Esophagus (tissue), 2 donors: Measurements from ENCODE around the gene SERPINB7. TPM values are rescaled to one million over a fixed set of nuclear protein-coding genes. Genes with fewer than 3 reads are reported as not detected.
"Not testable (repeated sequence)": the region's sequence is repeated elsewhere in the genome, so short reads cannot be mapped to it uniquely, and the experiment has no call there.

ENCODE experiments used
- H3K27ac ChIP-seq, 2 donors: one replicate each; pipeline ENCODE4 v1.5.1; 2013; ENCODE audit warnings: low read depth in 2 of 2, mild to moderate bottlenecking in 2 of 2, inconsistent platforms in 1 of 2, low read length in 1 of 2, moderate library complexity in 1 of 2
- H3K27me3 ChIP-seq, 2 donors: one replicate each; pipeline ENCODE4 v1.6.1; 2013; ENCODE audit warnings: low read length in 2 of 2, control low read depth in 1 of 2, mild to moderate bottlenecking in 1 of 2; ENCODE audit not compliant: insufficient read depth in 2 of 2, control insufficient read depth in 1 of 2
- H3K36me3 ChIP-seq, 2 donors: one replicate each; pipeline ENCODE4 v1.6.1; 2013; ENCODE audit warnings: low read length in 1 of 2; ENCODE audit not compliant: control insufficient read depth in 2 of 2, insufficient read depth in 2 of 2
- H3K4me1 ChIP-seq, 2 donors: one replicate each; pipeline ENCODE4 v1.6.1; 2013; ENCODE audit warnings: low read length in 1 of 2; ENCODE audit not compliant: control insufficient read depth in 2 of 2, insufficient read depth in 2 of 2
- H3K4me3 ChIP-seq, 2 donors: one replicate each; pipeline ENCODE4 v1.5.1; 2013; ENCODE audit warnings: low read length in 2 of 2, mild to moderate bottlenecking in 2 of 2, low read depth in 1 of 2, moderate library complexity in 1 of 2
- H3K9me3 ChIP-seq, 2 donors: one replicate each; pipeline ENCODE4 v1.6.1; 2013; ENCODE audit warnings: mild to moderate bottlenecking in 2 of 2, low read depth in 1 of 2, low read length in 1 of 2, moderate library complexity in 1 of 2; ENCODE audit not compliant: control insufficient read depth in 2 of 2, insufficient read depth in 1 of 2
- WGBS, 2 donors: extraction: QIAGEN DNeasy Blood & Tissue Kit; methylation state at CpG; one replicate each; pipeline ENCODE4 v1.1.7; 2013; 5-methylcytosine and 5-hydroxymethylcytosine counted together
- polyA plus RNA-seq, 2 donors: library from polyadenylated mRNA; stranded (reverse); fragments of 200-250 nt; gene quantifications; one replicate each; pipeline ENCODE4 v1.2.3, GENCODE V29; 2013
- donor health status: healthy with polysubstance abuse.
- donor health status: Bipolar disorder and iron deficiency.

SERPINB7 gene
- polyA plus RNA-seq, 2 donors, result 0.94 to 1.1 TPM

- Histone ChIP-seq H3K9me3 (no peaks in the 10 kb centered on the region), H3K4me1 (no peaks in the 10 kb centered on the region), H3K27ac (no peak overlapping the region), H3K27me3 (no peaks in the 10 kb centered on the region), H3K4me3 (no peak overlapping the region), H3K36me3 (no peaks in the 10 kb centered on the region)
These were observed 17.7 kb upstream of the SERPINB7 start for GRCh38 chr18:63757541-63757940.

GRCh38 chr18:63758615-63759240 is 16.5 kb upstream of the SERPINB7 start:
- Histone ChIP-seq H3K4me1 (no peaks in the 10 kb centered on the region), H3K27ac (no peak overlapping the region), H3K4me3 (no peak overlapping the region), H3K27me3 (no peaks in the 10 kb centered on the region), H3K9me3 (no peaks in the 10 kb centered on the region), H3K36me3 (no peaks in the 10 kb centered on the region)
- 72 to 79% methylated on average over 3 of the region's 3 CpGs for WGBS, 2 donors

GRCh38 chr18:63759786-63760185 is 15.4 kb upstream of the SERPINB7 start:
- 95 to 97% methylated on average over 2 of the region's 2 CpGs for WGBS, 2 donors
- H3K36me3 ChIP-seq, H3K27ac ChIP-seq, H3K9me3 ChIP-seq, H3K27me3 ChIP-seq, H3K4me1 ChIP-seq, H3K4me3 ChIP-seq: not testable (repeated sequence)

- no peaks in the 10 kb centered on the region for H3K9me3 ChIP-seq
- no peaks in the 10 kb centered on the region for H3K27me3 ChIP-seq
- WGBS, 2 donors, result 80 to 83% methylated on average over 1 of the region's 1 CpG
- no peak overlapping the region for H3K4me3 ChIP-seq
- H3K27ac ChIP-seq, result no peak overlapping the region
- no peaks in the 10 kb centered on the region for H3K36me3 ChIP-seq
- H3K4me1 ChIP-seq, result no peaks in the 10 kb centered on the region
These were observed 12.7 kb upstream of the SERPINB7 start for GRCh38 chr18:63762518-63762917.

- no peaks in the 10 kb centered on the region for H3K4me1 ChIP-seq
- H3K4me3 ChIP-seq, result no peak overlapping the region
- WGBS, 2 donors, result 60 to 86% methylated on average over 3 of the region's 3 CpGs
- H3K27ac ChIP-seq, result no peak overlapping the region
- H3K27me3 ChIP-seq, result no peaks in the 10 kb centered on the region
- H3K36me3 ChIP-seq, result no peaks in the 10 kb centered on the region
- H3K9me3 ChIP-seq, result no peaks in the 10 kb centered on the region
These were observed 11.2 kb upstream of the SERPINB7 start for GRCh38 chr18:63763831-63764600.

- Histone ChIP-seq H3K9me3 (no peaks in the 10 kb centered on the region), H3K4me3 (no peak overlapping the region), H3K27me3 (no peaks in the 10 kb centered on the region), H3K27ac (no peak overlapping the region), H3K36me3 (no peaks in the 10 kb centered on the region), H3K4me1 (no peaks in the 10 kb centered on the region)
- 62 to 72% methylated on average over 2 of the region's 2 CpGs for WGBS, 2 donors
These were observed 9.4 kb upstream of the SERPINB7 start for GRCh38 chr18:63765837-63766236.

GRCh38 chr18:63773551-63773950 is 1.7 kb upstream of the SERPINB7 start:
- Histone ChIP-seq H3K9me3 (no peaks in the 10 kb centered on the region), H3K4me1 (peaks cover 0 to 3% of the 10 kb centered on the region in 2 donors), H3K36me3 (no peaks in the 10 kb centered on the region), H3K27ac (no peak overlapping the region), H3K4me3 (no peak overlapping the region), H3K27me3 (no peaks in the 10 kb centered on the region)
- 63 to 65% methylated on average over 3 of the region's 3 CpGs for WGBS, 2 donors

- Histone ChIP-seq H3K27me3 (no peaks in the 10 kb centered on the region), H3K4me1 (peaks cover 0 to 3% of the 10 kb centered on the region in 2 donors)
- WGBS, 2 donors, result 18 to 26% methylated on average over 1 of the region's 1 CpG
These were observed 707 bp upstream of the SERPINB7 start for GRCh38 chr18:63774511-63774910.

GRCh38 chr18:63779386-63779785 is 4.2 kb downstream of the SERPINB7 start:
- Histone ChIP-seq H3K4me1 (peaks cover 0 to 1% of the 10 kb centered on the region in 2 donors), H3K27ac (no peak overlapping the region), H3K36me3 (no peaks in the 10 kb centered on the region), H3K27me3 (no peaks in the 10 kb centered on the region), H3K4me3 (no peak overlapping the region), H3K9me3 (no peaks in the 10 kb centered on the region)
- 37 to 39% methylated on average over 1 of the region's 1 CpG for WGBS, 2 donors

More at GRCh38 chr18:63774511-63774910, 707 bp upstream of the SERPINB7 start:
- H3K4me3 ChIP-seq, result no peak overlapping the region
- H3K9me3 ChIP-seq, result no peaks in the 10 kb centered on the region
- no peaks in the 10 kb centered on the region for H3K36me3 ChIP-seq
- H3K27ac ChIP-seq, result peak overlapping the region in 1 of 2 donors; percentile 24

- Histone ChIP-seq H3K27me3 (no peaks in the 10 kb centered on the region), H3K4me1 (no peaks in the 10 kb centered on the region), H3K9me3 (no peaks in the 10 kb centered on the region), H3K27ac (no peak overlapping the region), H3K36me3 (no peaks in the 10 kb centered on the region), H3K4me3 (no peak overlapping the region)
- WGBS, 2 donors, result 52 to 56% methylated on average over 5 of the region's 5 CpGs
These were observed 8.2 kb downstream of the SERPINB7 start for GRCh38 chr18:63783394-63783793.
